Measurements from ENCODE around the gene VKORC1. TPM values are rescaled to one million over a fixed set of nuclear protein-coding genes. Genes with fewer than 3 reads are reported as not detected.
"Not testable (repeated sequence)": the region's sequence is repeated elsewhere in the genome, so short reads cannot be mapped to it uniquely, and the experiment has no call there.

Gene VKORC1
- 10 to 100 TPM; 67.3 to 72.3 TPM for total RNA-seq

DNA sequence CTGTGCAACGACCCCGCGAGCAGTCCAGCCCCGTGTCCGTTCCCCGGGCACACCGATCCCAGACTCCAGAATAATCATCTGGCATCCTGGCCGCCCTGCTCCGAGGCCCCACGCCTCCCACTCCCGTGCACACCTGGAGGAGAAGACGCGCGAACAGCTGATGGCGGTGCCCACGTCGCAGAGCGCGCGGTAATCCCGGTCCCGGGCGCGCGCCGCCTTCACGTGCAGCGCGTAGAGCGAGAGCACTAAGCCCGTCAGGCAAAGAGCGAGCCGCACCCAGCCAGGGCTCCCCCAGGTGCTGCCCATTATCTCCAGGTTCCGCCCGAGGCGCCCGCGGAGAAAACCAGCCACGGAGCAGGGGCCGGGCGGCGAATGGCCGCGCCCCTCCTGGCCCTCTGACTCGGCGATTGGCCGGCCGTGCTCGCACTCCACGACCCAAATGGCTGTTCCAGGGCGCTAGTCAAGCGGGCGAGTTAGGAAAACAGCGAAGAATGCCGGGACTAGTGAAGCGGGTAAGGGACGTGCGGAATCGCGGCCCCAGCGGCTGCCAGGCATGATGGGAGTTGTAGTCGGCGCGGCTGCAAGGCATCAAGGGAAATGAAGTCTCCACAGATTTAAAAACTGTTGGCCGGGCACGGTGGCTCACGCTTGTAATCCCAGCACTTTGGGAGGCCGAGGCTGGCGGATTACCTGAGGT lies at the start of gene VKORC1:
Gene VKORC1, minus strand, starts transcription at position 374 of the 697 bp plus-strand sequence. Its CDS starts 68 bp downstream, at position 306.
- Mint-ChIP-seq H3K9me3 (no peaks in the 10 kb centered on the region), H3K27me3 (no peaks in the 10 kb centered on the region), H3K27ac (peak within 1 kb of the TSS; percentile 84), H3K4me1 (ENCODE audit: low read depth) (peaks cover 24% of the 10 kb centered on the region), H3K36me3 (peaks cover 6% of the 10 kb centered on the region), H3K4me3 (peak within 1 kb of the TSS; percentile 93)
- ChIA-PET CTCF (interaction anchor here (0.7 to 2.7 kb wide), 5 partner anchors 48 to 153 kb away, joined by 3 to 11 read pairs (median 3); partner anchors contain the start of gene HSD3B7), POLR2A (interaction anchor here (0.7 to 2.9 kb wide), 7 partner anchors 12 to 95 kb away, joined by 3 to 16 read pairs (median 3); partner anchors contain the start of genes ZNF646 and ZNF668)
- DNase-seq, result peak; percentile 95
- intact Hi-C loops (cut with micrococcal nuclease), result loop anchor here (1.0 to 5.0 kb wide), 7 partner anchors 14 to 774 kb away; partner anchors contain the start of genes BCKDK, HSD3B7, KAT8 and SETD1A

DNA sequence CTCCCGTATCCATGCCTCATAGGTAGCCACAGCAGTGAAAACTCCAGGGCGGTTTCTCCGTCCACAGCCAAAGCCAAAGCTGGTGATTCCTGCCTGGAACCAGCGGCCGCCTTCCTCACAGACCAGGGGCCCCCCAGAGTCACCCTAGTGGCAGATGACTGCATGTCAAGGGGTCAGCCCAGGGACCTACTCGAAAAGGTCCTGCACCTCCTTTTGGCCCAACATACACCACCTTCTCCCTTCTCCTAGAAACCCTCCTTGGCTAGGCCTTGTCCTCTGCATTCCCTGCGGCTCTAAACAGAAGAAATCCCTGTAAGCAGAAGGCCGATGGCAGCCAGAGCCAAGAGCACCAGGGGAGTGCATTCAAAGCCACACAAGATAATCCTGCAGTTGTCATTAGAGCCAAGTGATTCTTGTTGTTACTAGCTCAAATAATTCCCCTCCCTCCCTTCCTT lies 49.1 kb upstream of the VKORC1 start:
- ChIA-PET POLR2A (interaction anchor here (2.9 kb wide), 2 partner anchors 25 to 36 kb away, joined by 27 to 44 read pairs; partner anchors contain the start of genes FUS and KAT8), CTCF (interaction anchor here (1.2 to 2.9 kb wide), 6 partner anchors 14 to 288 kb away, joined by 3 to 36 read pairs (median 10); partner anchors contain the start of genes KAT8, PYDC1, ZNF646 and ZNF668)
- Mint-ChIP-seq H3K9me3 (no peaks in the 10 kb centered on the region), H3K27me3 (peaks cover 4% of the 10 kb centered on the region), H3K4me3 (peak overlapping the region; percentile 23), H3K27ac (peak overlapping the region; percentile 49), H3K4me1 (ENCODE audit: low read depth) (peaks cover 13% of the 10 kb centered on the region), H3K36me3 (no peaks in the 10 kb centered on the region)
- DNase-seq, result no peak
- intact Hi-C loops (cut with micrococcal nuclease), result loop anchor here (2.0 to 5.0 kb wide), 2 partner anchors 37 to 146 kb away; no protein-coding TSS in a partner anchor

DNA sequence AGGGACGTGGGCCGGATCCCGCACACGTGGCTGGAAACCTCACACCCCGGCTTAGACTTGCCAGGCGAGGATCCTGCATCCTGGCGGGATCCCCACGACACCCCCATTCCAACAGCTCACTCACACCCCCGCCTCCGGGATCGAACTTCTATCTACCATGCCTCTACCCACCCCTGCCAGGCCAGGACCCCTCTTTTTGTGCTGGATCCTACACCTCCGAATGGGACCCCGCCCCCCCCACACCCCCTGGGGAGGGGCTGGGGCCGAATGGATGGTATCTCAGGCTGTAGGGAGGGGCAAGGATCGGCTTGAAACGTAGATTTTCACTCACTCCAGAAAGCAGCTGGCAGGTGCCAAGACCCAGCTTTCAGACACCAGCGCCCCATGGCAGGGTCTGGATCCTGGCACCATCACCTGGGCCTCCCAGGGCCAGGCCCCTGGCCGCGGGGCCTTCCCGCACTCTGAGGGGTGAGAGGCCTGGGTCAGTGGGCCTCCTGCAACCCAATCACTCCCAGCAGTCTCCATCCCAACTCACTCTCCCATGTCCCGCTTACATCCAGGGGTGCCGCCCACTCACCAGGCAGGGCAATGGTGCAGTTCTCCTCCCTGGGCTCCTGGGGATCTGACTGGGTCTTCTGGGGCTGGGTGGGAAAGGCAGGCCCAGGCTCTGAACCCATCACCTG lies 48.6 kb upstream of the VKORC1 start:
- intact Hi-C loops (cut with micrococcal nuclease), result loop anchor here (2.0 to 5.0 kb wide), 2 partner anchors 36 to 146 kb away; no protein-coding TSS in a partner anchor
- H3K4me1 Mint-ChIP-seq (ENCODE audit: low read depth), result peaks cover 13% of the 10 kb centered on the region
- no peak for DNase-seq

DNA sequence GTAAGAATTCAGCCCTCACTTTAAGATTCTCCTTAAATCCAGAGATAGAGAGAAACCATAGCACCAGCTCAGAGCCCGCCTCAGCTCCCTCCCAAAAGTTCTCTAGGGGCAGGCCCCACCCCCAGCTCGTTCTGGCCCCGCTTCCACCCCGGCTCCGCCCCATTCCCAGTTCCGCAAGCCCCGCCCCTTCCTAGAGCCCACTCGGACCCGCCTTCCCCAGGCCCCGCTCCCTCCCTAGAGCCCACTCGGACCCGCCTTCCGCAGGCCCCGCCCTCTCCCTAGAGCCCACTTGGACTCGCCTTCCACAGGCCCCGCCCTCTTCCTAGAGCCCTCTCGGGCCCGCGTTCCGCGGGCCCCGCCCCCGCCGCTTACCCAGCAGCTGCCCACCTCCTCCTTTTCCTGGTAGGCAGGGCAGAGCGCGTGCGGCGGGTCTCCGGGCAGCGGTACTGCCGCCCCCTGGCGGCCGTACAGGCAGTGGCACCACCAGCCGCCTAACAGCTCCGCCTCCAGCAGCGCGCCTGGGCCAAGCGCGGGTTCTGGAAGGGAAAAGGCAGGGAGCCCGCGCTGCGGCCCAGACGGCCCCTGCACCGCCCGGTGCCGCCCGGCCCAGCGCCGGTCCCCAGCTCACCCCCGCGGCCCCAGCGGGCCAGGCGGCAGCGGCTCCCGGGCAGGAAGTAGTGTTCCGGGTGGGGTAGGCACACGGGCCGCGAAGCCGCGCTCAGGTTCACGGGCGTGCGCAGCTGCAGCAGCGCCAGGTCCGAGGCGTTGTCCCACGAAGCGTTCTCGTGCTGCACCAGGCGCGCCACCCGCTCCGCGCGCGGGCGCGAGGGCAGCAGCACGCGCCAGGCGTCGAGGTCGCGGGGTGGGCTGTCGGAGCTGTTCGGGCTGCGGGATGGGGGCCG lies 47.8 kb upstream of the VKORC1 start:
- H3K4me1 Mint-ChIP-seq (ENCODE audit: low read depth), result peaks cover 13% of the 10 kb centered on the region
- H3K27me3 Mint-ChIP-seq, result peaks cover 2% of the 10 kb centered on the region
- intact Hi-C loops (cut with micrococcal nuclease), result loop anchor here (1.0 to 5.0 kb wide), 9 partner anchors 25 to 317 kb away; partner anchors contain the start of genes ARMC5, KAT8, SETD1A and STX4
- H3K9me3 Mint-ChIP-seq, result no peaks in the 10 kb centered on the region
- no peaks in the 10 kb centered on the region for H3K36me3 Mint-ChIP-seq
- peak overlapping the region; percentile 84 for H3K27ac Mint-ChIP-seq
- POLR2A ChIA-PET, result interaction anchor here (0.6 to 2.9 kb wide), 11 partner anchors 15 to 318 kb away, joined by 3 to 44 read pairs (median 3); partner anchors contain the start of genes BCKDK, FUS, KAT8 and SETD1A
- DNase-seq, result peak; percentile 100
- CTCF ChIA-PET, result interaction anchor here (0.7 to 3.3 kb wide), 66 partner anchors 9 to 730 kb away, joined by 3 to 37 read pairs (median 4); partner anchors contain the start of genes BCKDK, FUS, HSD3B7 and KAT8
- H3K4me3 Mint-ChIP-seq, result peak overlapping the region; percentile 69

More for the DNA sequence above, 48.6 kb upstream of the VKORC1 start:
- Mint-ChIP-seq H3K27ac (peak overlapping the region; percentile 49), H3K27me3 (peaks cover 4% of the 10 kb centered on the region), H3K4me3 (peak overlapping the region; percentile 23), H3K9me3 (no peaks in the 10 kb centered on the region), H3K36me3 (no peaks in the 10 kb centered on the region)
- ChIA-PET CTCF (interaction anchor here (0.7 to 3.3 kb wide), 48 partner anchors 8 to 726 kb away, joined by 3 to 37 read pairs (median 5); partner anchors contain the start of genes BCKDK, FUS, HSD3B7 and KAT8), POLR2A (interaction anchor here (1.1 to 2.9 kb wide), 5 partner anchors 24 to 70 kb away, joined by 3 to 44 read pairs (median 18); partner anchors contain the start of genes BCKDK, FUS, KAT8 and ZNF646)

DNA sequence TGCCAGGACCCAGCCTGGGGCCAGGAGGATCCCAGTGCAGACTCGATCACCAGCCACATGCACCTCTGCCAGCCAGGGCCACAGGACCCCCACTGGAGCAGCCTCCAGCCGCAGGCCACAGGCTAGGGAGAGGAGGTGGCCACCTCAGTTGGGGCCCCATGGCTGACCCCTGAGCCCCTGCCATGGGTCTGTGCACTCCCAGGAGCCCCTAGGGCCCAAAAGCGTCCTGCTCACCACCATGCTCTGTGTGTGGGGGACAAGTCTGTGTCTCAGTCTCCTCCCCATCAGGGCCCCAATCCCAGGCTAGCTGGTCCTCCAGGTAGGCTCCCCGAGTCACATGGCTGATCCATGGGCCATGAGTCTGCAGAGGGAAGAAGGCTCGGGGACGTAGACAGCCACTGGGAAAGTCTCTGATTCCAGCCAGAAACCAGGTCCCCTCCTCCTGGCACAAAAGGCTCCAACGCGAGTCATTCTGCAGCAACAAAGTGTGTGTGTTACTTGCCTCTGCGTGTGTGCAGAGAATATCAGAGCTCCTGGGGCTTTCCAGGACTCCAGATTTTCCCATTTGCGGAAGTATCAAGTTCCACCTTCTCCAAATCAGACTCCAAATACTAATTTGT lies 47.0 kb upstream of the VKORC1 start:
- H3K9me3 Mint-ChIP-seq, result no peaks in the 10 kb centered on the region
- intact Hi-C loops (cut with micrococcal nuclease), result loop anchor here (1.0 to 5.0 kb wide), 9 partner anchors 24 to 318 kb away; partner anchors contain the start of genes ARMC5, KAT8, SETD1A and STX4
- ChIA-PET CTCF (interaction anchor here (0.7 to 3.3 kb wide), 56 partner anchors 10 to 730 kb away, joined by 3 to 37 read pairs (median 5); partner anchors contain the start of genes FUS, HSD3B7, KAT8 and PYCARD), POLR2A (interaction anchor here (0.6 to 2.9 kb wide), 9 partner anchors 17 to 319 kb away, joined by 3 to 44 read pairs (median 3); partner anchors contain the start of genes BCKDK, FUS, KAT8 and SETD1A)
- peak overlapping the region; percentile 84 for H3K27ac Mint-ChIP-seq
- H3K36me3 Mint-ChIP-seq, result no peaks in the 10 kb centered on the region
- H3K27me3 Mint-ChIP-seq, result no peaks in the 10 kb centered on the region
- H3K4me1 Mint-ChIP-seq (ENCODE audit: low read depth), result peaks cover 13% of the 10 kb centered on the region
- peak; percentile 24 for DNase-seq
- peak overlapping the region; percentile 69 for H3K4me3 Mint-ChIP-seq

DNA sequence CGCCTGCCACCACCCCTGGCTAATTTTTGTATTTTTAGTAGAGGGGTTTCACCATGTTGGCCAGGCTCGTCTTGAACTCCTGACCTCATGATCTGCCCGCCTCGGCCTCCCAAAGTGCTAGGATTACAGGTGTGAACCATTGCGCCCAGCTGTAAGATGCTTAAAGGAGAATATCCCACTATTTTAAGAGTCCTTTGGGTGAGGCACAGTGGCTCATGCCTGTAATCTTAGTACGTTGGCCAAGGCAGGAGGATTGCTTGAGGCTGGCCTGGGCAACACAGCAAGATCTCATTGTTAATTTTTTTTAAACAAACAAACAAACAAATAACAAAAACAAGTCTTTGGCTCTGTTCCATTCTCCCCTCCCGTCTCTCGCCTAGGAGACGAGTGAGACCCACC lies 46.5 kb upstream of the VKORC1 start:
- CTCF ChIA-PET, result interaction anchor here (1.4 to 3.3 kb wide), 5 partner anchors 19 to 316 kb away, joined by 4 to 36 read pairs (median 20); partner anchors contain the start of genes KAT8 and ZNF843
- intact Hi-C loops (cut with micrococcal nuclease), result loop anchor here (5.0 kb wide), 1 partner anchor 144 kb away; no protein-coding TSS in a partner anchor
- H3K4me3 Mint-ChIP-seq, result not testable (repeated sequence)

DNA sequence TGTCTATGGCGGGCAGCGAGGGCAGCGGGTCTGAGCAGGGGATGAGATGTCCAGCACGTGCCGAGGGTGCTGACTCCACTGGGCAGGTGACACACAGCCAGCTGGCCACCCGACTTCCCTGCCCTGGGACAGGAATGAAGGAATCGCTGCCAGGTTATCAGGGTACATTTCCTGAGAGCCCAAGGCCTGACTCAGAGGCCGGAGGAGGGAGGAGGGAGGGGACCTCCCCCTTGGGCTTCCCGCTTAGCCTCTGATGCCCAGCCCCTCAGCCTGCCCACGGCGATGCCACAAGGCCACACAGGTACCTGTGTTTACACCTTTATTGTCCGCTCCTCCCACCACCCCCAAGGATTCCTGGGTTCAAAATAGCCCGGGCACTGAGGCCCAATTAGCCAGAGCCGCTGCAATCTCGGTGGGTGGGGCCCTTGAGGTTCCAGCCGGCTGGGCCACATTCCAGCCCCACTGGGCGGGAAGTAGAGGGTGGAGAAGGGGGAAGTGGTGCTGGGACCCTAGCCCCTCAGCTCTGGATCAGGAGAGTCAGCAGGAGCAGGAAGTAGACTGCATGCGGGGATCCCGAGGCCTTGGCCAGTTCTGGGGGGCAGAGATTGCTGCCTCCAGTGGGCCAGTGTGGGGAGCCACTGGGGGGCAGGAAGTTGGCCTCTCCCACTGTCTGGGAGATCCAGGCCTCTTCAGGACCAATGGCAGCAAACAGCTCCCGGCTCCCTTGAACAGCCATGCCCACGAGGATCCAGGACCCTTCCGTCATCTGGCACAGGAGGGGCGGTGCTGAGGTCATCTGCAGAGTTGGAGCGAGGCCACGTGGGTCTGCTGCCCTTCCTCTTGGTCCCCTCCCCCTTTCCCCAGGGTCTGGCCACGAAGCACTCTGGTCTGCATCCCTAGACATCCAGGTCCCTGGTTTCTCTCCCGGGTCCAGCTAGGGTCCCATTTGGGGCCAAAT lies 44.3 kb upstream of the VKORC1 start:
- Mint-ChIP-seq H3K4me1 (ENCODE audit: low read depth) (peaks cover 13% of the 10 kb centered on the region), H3K27me3 (no peaks in the 10 kb centered on the region), H3K4me3 (no peak overlapping the region), H3K9me3 (no peaks in the 10 kb centered on the region), H3K36me3 (no peaks in the 10 kb centered on the region), H3K27ac (no peak overlapping the region)
- ChIA-PET POLR2A (no interaction called here), CTCF (no interaction called here)
- no peak for DNase-seq
- intact Hi-C loops (cut with micrococcal nuclease), result no loop called here

More for the DNA sequence above, 46.5 kb upstream of the VKORC1 start:
- H3K27me3 Mint-ChIP-seq, H3K9me3 Mint-ChIP-seq, H3K36me3 Mint-ChIP-seq, DNase-seq: not testable (repeated sequence)
- POLR2A ChIA-PET, result interaction anchor here (2.6 to 2.9 kb wide), 3 partner anchors 22 to 68 kb away, joined by 18 to 44 read pairs (median 27); partner anchors contain the start of genes FUS, KAT8, ZNF646 and ZNF668
- Mint-ChIP-seq H3K27ac (peak overlapping the region; percentile 38), H3K4me1 (ENCODE audit: low read depth) (peaks cover 13% of the 10 kb centered on the region)

DNA sequence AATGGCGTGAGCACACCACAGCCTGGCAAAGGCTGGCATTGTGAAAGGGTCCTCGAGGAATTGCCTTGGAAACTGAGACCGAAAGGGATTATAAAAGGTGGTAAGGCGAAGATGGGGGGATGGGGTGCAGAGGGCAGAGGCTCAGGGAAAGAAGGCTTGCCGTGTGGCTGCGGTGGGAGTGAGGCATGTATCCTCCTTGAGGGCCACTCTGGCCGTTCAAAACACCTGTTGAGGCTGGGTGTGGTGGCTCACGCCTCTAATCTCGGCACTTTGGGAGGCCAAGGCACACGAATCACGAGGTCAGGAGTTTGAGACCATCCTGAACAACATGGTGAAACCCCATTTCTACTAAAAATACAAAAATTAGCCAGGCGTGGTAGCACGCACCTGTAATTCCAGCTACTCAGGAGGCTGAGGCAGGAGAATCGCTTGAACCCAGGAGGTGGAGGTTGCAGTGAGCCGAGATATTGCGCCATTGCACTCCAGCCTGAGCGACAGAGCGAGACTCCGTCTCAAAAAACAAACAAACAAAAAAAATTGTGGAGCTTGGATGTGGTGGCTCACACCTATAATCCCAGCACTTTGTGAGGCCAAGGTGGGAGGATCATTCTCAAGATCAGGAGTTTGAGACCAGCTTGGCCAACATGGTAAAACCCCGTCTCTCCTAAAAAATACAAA lies 42.4 kb upstream of the VKORC1 start:
- H3K36me3 Mint-ChIP-seq; intact Hi-C loops (cut with micrococcal nuclease); H3K4me1 Mint-ChIP-seq (ENCODE audit: low read depth); H3K27me3 Mint-ChIP-seq; H3K4me3 Mint-ChIP-seq; H3K9me3 Mint-ChIP-seq; CTCF ChIA-PET; H3K27ac Mint-ChIP-seq; DNase-seq: not testable (repeated sequence)
- POLR2A ChIA-PET, result interaction anchor here (1.2 kb wide), 1 partner anchor 19 kb away, joined by 3 read pairs; the partner anchor contains the start of gene KAT8

DNA sequence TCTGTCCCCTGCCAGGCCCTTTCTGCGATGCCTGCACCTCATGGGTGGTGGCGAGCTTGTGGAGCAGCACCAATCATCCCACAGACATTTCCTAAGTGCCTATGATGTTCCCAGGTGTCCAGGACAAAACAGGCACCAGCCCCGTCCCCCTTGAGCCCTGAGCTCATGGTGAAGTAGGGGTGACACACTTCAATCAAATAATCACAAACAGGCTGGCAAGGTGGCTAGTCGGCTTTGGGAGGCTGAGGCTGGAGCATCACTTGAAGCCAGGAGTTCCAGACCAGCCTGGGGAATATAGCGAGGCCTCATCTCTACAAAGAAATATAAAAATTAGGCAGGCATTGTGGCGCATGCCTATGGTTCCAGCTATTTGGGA lies 41.7 kb upstream of the VKORC1 start:
- Mint-ChIP-seq H3K36me3 (no peaks in the 10 kb centered on the region), H3K9me3 (no peaks in the 10 kb centered on the region), H3K27ac (no peak overlapping the region), H3K4me1 (ENCODE audit: low read depth) (peaks cover 1% of the 10 kb centered on the region), H3K4me3 (no peak overlapping the region), H3K27me3 (no peaks in the 10 kb centered on the region)
- ChIA-PET POLR2A (interaction anchor here (1.2 to 2.1 kb wide), 2 partner anchors 19 to 44 kb away, joined by 3 to 4 read pairs; partner anchors contain the start of gene KAT8), CTCF (no interaction called here)
- intact Hi-C loops (cut with micrococcal nuclease), result no loop called here
- DNase-seq, result no peak
